Panc1 (cell line): ENCODE results near the gene RANBP2. TPM values are rescaled to one million over a fixed set of nuclear protein-coding genes. Genes with fewer than 3 reads are reported as not detected.

Experiments
- ATAC-seq: fragments of 200-7000 bp; cut with Tn5 transposase; 2 replicates; pipeline ENCODE4 v1.9.1; 2020; ENCODE audit warnings: mild to moderate bottlenecking, moderate library complexity
- BruUV-seq: library from RNA; stranded (reverse); fragments of 400-500 nt; replicated peaks from 2 replicates; lab custom pipeline; 2021; lab: Mats Ljungman, UMichigan
- CTCF ChIA-PET: fragments of 300-600 bp; sonication (Branson Sonifier 250); formaldehyde crosslinking; loops from one replicate; lab custom pipeline; 2022; ENCODE audit warnings: antibody characterized with exemption; lab: Charles Lee
- POLR2A ChIA-PET: fragments of 300-600 bp; sonication (Branson Sonifier 250); formaldehyde crosslinking; loops from one replicate; lab custom pipeline; 2022; ENCODE audit warnings: antibody characterized with exemption; lab: Charles Lee
- DNase-seq: peaks from one replicate; pipeline ENCODE4 v3.0.0-alpha.2; 2010; ENCODE audit warnings: low read depth, low spot score
- H3K27ac ChIP-seq: 2 replicates; pipeline ENCODE4 v1.5.1; 2011; ENCODE audit warnings: mild to moderate bottlenecking, low read length, inconsistent platforms
- H3K27me3 ChIP-seq: fragments of 200-500 bp; sonication (Bioruptor generic); 2 replicates; pipeline ENCODE4 v1.6.0; 2014; ENCODE audit warnings: low read length, inconsistent platforms; ENCODE audit not compliant: control insufficient read depth, insufficient read depth
- H3K36me3 ChIP-seq: fragments of 200-500 bp; sonication (Bioruptor generic); 2 replicates; pipeline ENCODE4 v1.5.1; 2014; ENCODE audit warnings: inconsistent platforms, mild to moderate bottlenecking, low read length, moderate library complexity; ENCODE audit not compliant: control insufficient read depth, insufficient read depth
- H3K4me1 ChIP-seq: 2 replicates; pipeline ENCODE4 v1.5.1; 2011; ENCODE audit warnings: inconsistent platforms, mild to moderate bottlenecking, low read length, moderate library complexity; ENCODE audit not compliant: control insufficient read depth, insufficient read depth
- H3K4me3 ChIP-seq, 2 experiments: 2 replicates each; pipeline ENCODE4 v1.5.1; 2011 to 2012; ENCODE audit warnings: low read depth in 2 of 2, low read length in 2 of 2, mild to moderate bottlenecking in 2 of 2, inconsistent platforms in 1 of 2, moderate library complexity in 1 of 2
- H3K9me3 ChIP-seq: fragments of 200-500 bp; sonication (Bioruptor generic); 2 replicates; pipeline ENCODE4 v1.5.1; 2014; ENCODE audit warnings: low read depth, mild to moderate bottlenecking, inconsistent platforms, low read length, moderate library complexity; ENCODE audit not compliant: control insufficient read depth, insufficient read depth
- CTCF ChIP-seq: fragments of 450-650 bp; IDR thresholded peaks from 2 replicates; pipeline ENCODE4 v1.5.1; 2017; ENCODE audit warnings: mild to moderate bottlenecking
- POLR2AphosphoS5 ChIP-seq: IDR thresholded peaks from 2 replicates; pipeline ENCODE4 v1.6.1; 2012; ENCODE audit warnings: mild to moderate bottlenecking, low read depth, low read length, moderate library complexity
- REST ChIP-seq, 2 experiments: IDR thresholded peaks; 2 replicates each; pipeline ENCODE4 v1.6.1; 2011 to 2012; ENCODE audit warnings: low read depth in 2 of 2, control low read depth in 1 of 2, low read length in 1 of 2, mild to moderate bottlenecking in 1 of 2, moderate library complexity in 1 of 2; ENCODE audit not compliant: insufficient read depth in 1 of 2
- SIN3A ChIP-seq: IDR thresholded peaks from 2 replicates; pipeline ENCODE4 v1.6.1; 2012; ENCODE audit warnings: low read depth, mild to moderate bottlenecking, low read length, moderate library complexity, borderline replicate concordance; ENCODE audit not compliant: insufficient read depth
- TCF7L2 ChIP-seq: IDR thresholded peaks from 2 replicates; pipeline ENCODE4 v1.6.1; 2011; ENCODE audit warnings: mild to moderate bottlenecking, low read depth, low read length, inconsistent platforms
- in situ Hi-C: cut with HindIII; loops from 2 replicates; pipeline ENCODE4 v1.10.0; 2016; ENCODE audit warnings: low sequenced_read_pairs, low pct_unique_long_range_greater_than_20kb
- intact Hi-C: fragments of 100-400 bp; cut with micrococcal nuclease; formaldehyde crosslinking; loops from one replicate; pipeline ENCODE4 v1.10.0; 2022; ENCODE audit not compliant: unreplicated experiment
- total RNA-seq: library from RNA; stranded (reverse); gene quantifications from one replicate; pipeline ENCODE4 v1.2.1, GENCODE V29; 2021; ENCODE audit not compliant: unreplicated experiment

RANBP2 gene
- total RNA-seq, 1 experiment from 2014 or later: 92.1 TPM

- TF ChIP-seq POLR2AphosphoS5 (no peak), TCF7L2 (no peak)
- Histone ChIP-seq H3K27ac (no peak overlapping the region), H3K9me3 (no peaks in the 10 kb centered on the region), H3K4me1 (no peaks in the 10 kb centered on the region), H3K4me3 (no peak overlapping the region), H3K36me3 (peaks cover 20% of the 10 kb centered on the region; the same call in 1 of the 2 replicates), H3K27me3 (no peaks in the 10 kb centered on the region)
- in situ Hi-C loops (no loop called here), intact Hi-C loops (no loop called here)
- ChIA-PET POLR2A (no interaction called here), CTCF (no interaction called here)
- no TSS peak for BruUV-seq
- ATAC-seq: no peak
- DNase-seq: no peak
Measured at GRCh38 chr2:108803045-108803736, 83.9 kb downstream of the RANBP2 start.

DNA sequence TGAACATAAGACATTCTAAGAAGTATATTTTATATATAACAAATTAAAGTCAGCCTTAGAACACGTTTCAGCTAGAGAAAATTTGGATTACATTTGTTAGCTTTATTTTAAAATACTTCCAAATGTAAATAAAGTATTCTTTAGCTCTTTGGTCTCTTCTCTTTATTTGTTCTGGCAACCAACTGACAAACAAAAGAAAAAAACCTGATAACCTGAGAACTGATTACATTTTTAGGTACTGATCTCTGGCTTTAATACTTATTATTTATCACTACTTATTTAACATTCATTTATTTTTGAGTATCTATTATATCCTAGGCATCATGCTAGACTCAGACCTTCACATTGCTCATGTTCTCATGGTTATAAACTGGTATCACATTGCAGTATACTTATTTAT lies 85.8 kb downstream of the RANBP2 start:
- Histone ChIP-seq H3K9me3 (no peaks in the 10 kb centered on the region; the same call in 1 of the 2 replicates), H3K27ac (no peak overlapping the region), H3K4me3 (no peak overlapping the region), H3K4me1 (no peaks in the 10 kb centered on the region), H3K36me3 (peaks cover 18% of the 10 kb centered on the region; the same call in 1 of the 2 replicates), H3K27me3 (no peaks in the 10 kb centered on the region)
- ATAC-seq: no peak
- POLR2A ChIA-PET: no interaction called here
- BruUV-seq: no TSS peak
- DNase-seq: no peak
- no peak for TF ChIP-seq TCF7L2
- no peak for TF ChIP-seq POLR2AphosphoS5
- TF ChIP-seq REST (IDR thresholded peaks at IDR 0.05; ENCODE audit: insufficient read depth in 1 of 2, low read depth in 2 of 2, low read length in 1 of 2): no peak
- no peak for TF ChIP-seq SIN3A
- no peak for TF ChIP-seq CTCF
- intact Hi-C loops (no loop called here), in situ Hi-C loops (no loop called here)
- CTCF ChIA-PET: no interaction called here

DNA sequence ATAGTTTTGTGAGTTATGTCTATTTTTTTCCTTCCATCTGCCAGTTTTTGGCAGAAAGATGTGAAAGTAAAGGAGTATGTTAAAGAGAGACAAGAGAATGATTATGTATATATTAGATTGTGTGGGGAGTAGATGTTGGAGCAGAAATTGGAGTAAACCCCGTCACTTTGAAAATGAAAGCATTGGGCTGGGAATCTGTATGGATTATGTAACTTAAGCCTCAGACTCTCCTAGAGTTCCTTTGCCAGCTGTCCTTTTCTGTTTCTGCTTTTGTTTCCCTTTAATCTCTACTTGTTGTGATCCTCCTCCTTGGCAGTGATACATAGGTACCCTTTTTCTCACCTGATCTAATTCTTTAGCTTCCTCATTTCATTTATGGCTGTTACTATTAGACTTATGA lies 86.5 kb downstream of the RANBP2 start:
- no peaks in the 10 kb centered on the region for H3K4me1 ChIP-seq
- H3K9me3 ChIP-seq: no peaks in the 10 kb centered on the region; the same call in 1 of the 2 replicates
- in situ Hi-C loops (no loop called here), intact Hi-C loops (no loop called here)
- POLR2A ChIA-PET: no interaction called here
- no peak overlapping the region for H3K27ac ChIP-seq
- H3K36me3 ChIP-seq: peaks cover 18% of the 10 kb centered on the region; the same call in 1 of the 2 replicates
- TF ChIP-seq POLR2AphosphoS5: no peak
- no peak for TF ChIP-seq SIN3A
- TF ChIP-seq REST (IDR thresholded peaks at IDR 0.05; ENCODE audit: insufficient read depth in 1 of 2, low read depth in 2 of 2, low read length in 1 of 2): no peak
- H3K4me3 ChIP-seq: no peak overlapping the region
- ATAC-seq (no peak), DNase-seq (no peak)
- no TSS peak for BruUV-seq
- H3K27me3 ChIP-seq: no peaks in the 10 kb centered on the region
- CTCF ChIA-PET: no interaction called here
